GM23248 (cell line): ENCODE measurements around the gene TAF8.

ENCODE experiments used
- EZH2 ChIP-seq: fragments of 200-600 bp; sonication (generic); IDR thresholded peaks from 2 replicates; pipeline ENCODE4 v1.6.1; 2018; ENCODE audit warnings: antibody characterized with exemption, mild to moderate bottlenecking; ENCODE audit not compliant: insufficient read depth, poor library complexity, severe bottlenecking
- EZH2phosphoT487 ChIP-seq: fragments of 200-600 bp; sonication (generic); IDR thresholded peaks from 2 replicates; pipeline ENCODE4 v1.6.1; 2018; ENCODE audit warnings: antibody characterized with exemption, moderate library complexity, mild to moderate bottlenecking, low read depth; ENCODE audit not compliant: insufficient read depth

DNA sequence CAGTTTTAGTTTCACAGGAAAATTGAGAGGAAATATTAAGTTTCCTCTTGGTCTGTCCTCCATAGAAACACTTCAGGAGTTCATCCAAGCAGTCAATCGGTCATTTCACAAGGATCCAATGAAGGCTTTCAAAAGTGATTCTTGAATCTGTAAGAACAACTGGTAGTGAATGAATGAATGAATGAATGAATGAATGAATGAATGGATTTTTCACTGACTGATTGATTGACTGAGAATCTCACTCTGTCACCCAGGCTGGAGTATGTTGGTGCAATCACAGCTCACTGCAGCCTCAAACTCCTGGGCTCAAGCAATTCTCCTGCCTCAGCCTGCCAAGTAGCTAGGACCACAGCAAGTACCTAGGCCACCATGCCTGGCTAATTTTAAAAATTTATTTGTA lies 39.4 kb upstream of the TAF8 start:
- TF ChIP-seq EZH2 (no peak), EZH2phosphoT487 (no peak)
